Measurements from ENCODE around the gene PTPN12.

DNA sequence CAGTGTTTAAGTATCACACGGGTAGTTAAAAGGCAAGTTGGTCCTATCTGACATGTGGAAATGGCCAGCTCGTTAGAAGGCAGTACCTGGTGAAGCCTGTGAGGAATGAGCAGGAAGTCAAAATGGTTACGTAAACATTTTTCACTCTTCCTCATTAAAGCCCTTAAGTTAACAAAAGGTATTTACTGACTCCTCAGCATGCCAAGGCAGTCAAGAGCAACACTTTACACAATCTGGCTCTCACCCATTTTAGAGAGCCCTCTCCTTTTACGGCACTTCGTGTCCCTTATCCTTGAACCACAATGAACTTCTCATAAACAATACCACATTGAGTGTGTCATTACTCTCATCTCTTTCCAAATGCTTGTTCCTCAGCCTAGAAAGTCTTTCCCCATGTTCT, 148.1 kb downstream of the PTPN12 start:
- TF ChIP-seq CTCF (IDR thresholded peaks at IDR 0.05) (no peak), EZH2phosphoT487 (IDR thresholded peaks at IDR 0.05) (no peak)

Measured in neural progenitor cell (in vitro differentiated cells).